AG04449 (cell line): ENCODE results near the gene LDLRAD3.

Experiments
- CTCF ChIA-PET: fragments of 350-600 bp; formaldehyde crosslinking; extraction: SDS; loops from one replicate; lab custom pipeline; 2021; ENCODE audit warnings: antibody characterized with exemption; lab: Yijun Ruan, JAX
- POLR2A ChIA-PET: fragments of 400-600, 350-600 bp; formaldehyde crosslinking; extraction: SDS; loops from one replicate; lab custom pipeline; 2020; ENCODE audit warnings: antibody characterized with exemption, inconsistent platforms; lab: Yijun Ruan, JAX
- DNase-seq: peaks from one replicate; pipeline ENCODE4 v3.0.0-alpha.2; 2010; ENCODE audit warnings: low read depth, low spot score
- H3K4me3 ChIP-seq: 2 replicates; pipeline ENCODE4 v1.5.1; 2011; ENCODE audit warnings: low read depth, mild to moderate bottlenecking, control low read depth, low read length
- CTCF ChIP-seq: IDR thresholded peaks from one replicate; pipeline ENCODE4 v1.5.1; 2011; ENCODE audit warnings: mild to moderate bottlenecking, moderate library complexity, low read length, control low read depth, inconsistent platforms; ENCODE audit not compliant: insufficient read depth; ENCODE audit errors: missing control alignments

The LDLRAD3 gene

DNA sequence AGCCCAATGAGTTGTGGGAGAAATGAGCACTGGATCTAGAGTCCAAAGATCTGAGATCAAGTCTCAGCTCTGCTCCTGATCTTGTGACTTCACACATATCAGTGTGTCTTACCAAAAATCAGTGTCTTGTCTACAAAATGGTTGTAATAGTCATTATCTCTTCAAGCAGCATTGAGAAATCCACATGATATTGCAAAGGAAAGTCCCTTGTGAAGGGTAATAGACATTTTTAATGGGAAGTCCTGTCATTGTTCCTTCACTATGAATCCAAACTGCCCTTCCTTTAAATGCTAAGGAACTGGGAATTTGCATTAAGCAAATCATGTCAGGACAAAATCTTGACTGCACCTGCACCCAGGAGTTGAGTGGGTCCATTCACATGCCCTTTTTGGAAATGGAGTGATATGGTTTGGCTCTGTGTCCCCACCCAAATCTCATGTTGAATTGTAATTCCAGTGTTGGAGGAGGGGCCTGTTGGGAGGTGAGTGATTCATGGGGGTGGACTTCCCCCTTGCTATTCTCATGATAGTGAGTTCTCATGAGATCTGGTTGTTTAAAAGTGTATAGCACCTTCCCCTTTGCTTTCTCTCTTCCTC, 294.3 kb downstream of the LDLRAD3 start:
- H3K4me3 ChIP-seq = no peak overlapping the region
- POLR2A ChIA-PET = no interaction called here
- no peak for DNase-seq
- TF ChIP-seq CTCF = no peak
- CTCF ChIA-PET = interaction anchor here (0.8 kb wide), 1 partner anchor 20 kb away, joined by 3 read pairs; no protein-coding TSS in a partner anchor

- no peak for DNase-seq
- TF ChIP-seq CTCF = no peak
- ChIA-PET CTCF (no interaction called here), POLR2A (no interaction called here)
- no peak overlapping the region for H3K4me3 ChIP-seq
Observed at GRCh38 chr11:36238881-36239280, 295.0 kb downstream of the LDLRAD3 start.

DNA sequence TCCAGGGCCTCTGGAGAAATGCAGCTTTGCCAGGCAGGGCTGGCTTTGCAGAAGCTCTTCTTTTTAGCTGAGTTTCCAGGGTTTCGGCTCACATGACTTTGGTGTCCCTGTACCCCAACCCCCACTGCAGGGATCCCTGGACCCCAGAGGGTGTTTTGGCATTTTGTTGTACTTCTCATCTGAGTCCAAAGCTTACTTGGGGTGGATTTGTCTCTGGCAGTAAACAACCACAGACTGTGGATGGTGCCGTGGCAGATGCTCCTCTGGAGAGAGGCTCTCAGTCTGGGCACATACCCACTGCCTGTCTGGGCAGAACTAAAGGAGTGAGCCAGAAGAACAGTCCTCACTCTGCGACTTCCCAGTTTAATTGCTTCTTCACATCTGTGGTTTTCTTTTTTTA, 295.8 kb downstream of the LDLRAD3 start:
- no peak overlapping the region for H3K4me3 ChIP-seq
- TF ChIP-seq CTCF = no peak
- DNase-seq = no peak
- ChIA-PET POLR2A (no interaction called here), CTCF (no interaction called here)

GRCh38 chr11:36240173-36240572, 296.3 kb downstream of the LDLRAD3 start:
- H3K4me3 ChIP-seq = no peak overlapping the region
- CTCF ChIA-PET = no interaction called here
- no peak for TF ChIP-seq CTCF
- POLR2A ChIA-PET = no interaction called here
- DNase-seq = no peak

- CTCF ChIA-PET = no interaction called here
- DNase-seq = no peak
- POLR2A ChIA-PET = no interaction called here
Observed at GRCh38 chr11:36240801-36241200, 296.9 kb downstream of the LDLRAD3 start.

DNA sequence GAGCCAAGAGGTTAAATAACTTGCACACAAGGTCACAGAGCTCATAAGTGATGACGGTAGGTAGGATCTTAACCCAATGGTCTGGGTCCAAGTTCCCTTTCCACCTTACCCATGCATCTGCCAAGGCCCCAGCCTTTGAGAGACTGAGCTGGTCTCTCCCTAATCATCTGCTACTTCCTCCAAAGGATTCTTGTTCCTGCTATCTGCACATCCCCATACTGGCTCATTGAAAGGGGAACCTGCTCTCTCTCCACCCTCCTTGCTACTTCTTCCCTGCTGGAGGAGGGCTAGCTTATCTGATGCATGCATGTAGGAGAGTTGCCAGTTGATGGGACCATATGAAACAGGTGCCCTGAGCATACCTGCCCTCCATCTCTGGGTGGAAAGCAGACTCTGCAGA, 297.6 kb downstream of the LDLRAD3 start:
- no peak overlapping the region for H3K4me3 ChIP-seq
- no peak for DNase-seq
- POLR2A ChIA-PET = interaction anchor here (0.8 kb wide), 1 partner anchor 622 kb away, joined by 3 read pairs; no protein-coding TSS in a partner anchor
- CTCF ChIA-PET = interaction anchor here (1.1 to 1.7 kb wide), 3 partner anchors 15 to 419 kb away, joined by 3 to 5 read pairs (median 3); no protein-coding TSS in a partner anchor
- no peak for TF ChIP-seq CTCF

More at GRCh38 chr11:36240801-36241200, 296.9 kb downstream of the LDLRAD3 start:
- TF ChIP-seq CTCF = no peak
- no peak overlapping the region for H3K4me3 ChIP-seq
